Central memory CD4-positive, alpha-beta T cell (primary cell): ENCODE results near the gene CSGALNACT2.
"Not testable (repeated sequence)": the region's sequence is repeated elsewhere in the genome, so short reads cannot be mapped to it uniquely, and the experiment has no call there.

Experiments
- DNase-seq: peaks from one replicate; pipeline ENCODE4 v3.0.0; 2022

CSGALNACT2 gene

GRCh38 chr10:43153901-43154300 lies 15.7 kb downstream of the CSGALNACT2 start:
- no peak for DNase-seq

- DNase-seq, result no peak
Observed at GRCh38 chr10:43155221-43155620, 17.0 kb downstream of the CSGALNACT2 start.

GRCh38 chr10:43155741-43156140 lies 17.5 kb downstream of the CSGALNACT2 start:
- DNase-seq, result no peak

GRCh38 chr10:43156590-43157341 lies 18.5 kb downstream of the CSGALNACT2 start:
- DNase-seq, result no peak

GRCh38 chr10:43158636-43159035 lies 20.4 kb downstream of the CSGALNACT2 start:
- DNase-seq, result no peak

- no peak for DNase-seq
Observed at GRCh38 chr10:43160046-43160920, 22.0 kb downstream of the CSGALNACT2 start.

GRCh38 chr10:43160921-43161255 lies 22.6 kb downstream of the CSGALNACT2 start:
- no peak for DNase-seq

GRCh38 chr10:43162604-43163003 lies 24.4 kb downstream of the CSGALNACT2 start:
- DNase-seq, result no peak

- DNase-seq, result no peak
Observed at GRCh38 chr10:43166207-43166879, 28.1 kb downstream of the CSGALNACT2 start.

GRCh38 chr10:43166880-43167497 lies 28.7 kb downstream of the CSGALNACT2 start:
- DNase-seq, result no peak

GRCh38 chr10:43167498-43167889 lies 29.2 kb downstream of the CSGALNACT2 start:
- DNase-seq, result no peak

- DNase-seq, result no peak
Observed at GRCh38 chr10:43170491-43170890, 32.2 kb downstream of the CSGALNACT2 start.

- DNase-seq, result no peak
Observed at GRCh38 chr10:43172645-43173044, 34.4 kb downstream of the CSGALNACT2 start.

- DNase-seq, result no peak
Observed at GRCh38 chr10:43173120-43173519, 34.9 kb downstream of the CSGALNACT2 start.

- no peak for DNase-seq
Observed at GRCh38 chr10:43174969-43175368, 36.7 kb downstream of the CSGALNACT2 start.

- no peak for DNase-seq
Observed at GRCh38 chr10:43176271-43176670, 38.0 kb downstream of the CSGALNACT2 start.

- DNase-seq, result no peak
Observed at GRCh38 chr10:43177595-43177994, 39.4 kb downstream of the CSGALNACT2 start.

GRCh38 chr10:43181146-43181545 lies 42.9 kb downstream of the CSGALNACT2 start:
- no peak for DNase-seq

GRCh38 chr10:43183764-43184163 lies 45.5 kb downstream of the CSGALNACT2 start:
- not testable (repeated sequence) for DNase-seq

- no peak for DNase-seq
Observed at GRCh38 chr10:43186150-43186549, 47.9 kb downstream of the CSGALNACT2 start.

- DNase-seq, result no peak
Observed at GRCh38 chr10:43187213-43187612, 49.0 kb downstream of the CSGALNACT2 start.

- no peak for DNase-seq
Observed at GRCh38 chr10:43188702-43189101, 50.5 kb downstream of the CSGALNACT2 start.

GRCh38 chr10:43190289-43190688 lies 52.0 kb downstream of the CSGALNACT2 start:
- DNase-seq, result no peak
